Measurements from ENCODE around the gene PRDM16. TPM values are rescaled to one million over a fixed set of nuclear protein-coding genes. Genes with fewer than 3 reads are reported as not detected.

Gene PRDM16
- total RNA-seq, 1 donor from 2014 or later, result 21.4 TPM

- no peak overlapping the region for H3K4me3 Mint-ChIP-seq (ENCODE audit: unreplicated experiment)
- no peak for DNase-seq (ENCODE audit: low spot score)
- H3K4me1 Mint-ChIP-seq (ENCODE audit: unreplicated experiment), result peaks cover 5% of the 10 kb centered on the region
- no peaks in the 10 kb centered on the region for H3K9me3 Mint-ChIP-seq (ENCODE audit: unreplicated experiment)
- no peak overlapping the region for H3K27ac Mint-ChIP-seq (ENCODE audit: unreplicated experiment)
- no peak for TF ChIP-seq CTCF (IDR thresholded peaks at IDR 0.05; ENCODE audit: unreplicated experiment)
- no peaks in the 10 kb centered on the region for H3K36me3 Mint-ChIP-seq (ENCODE audit: low read depth, unreplicated experiment)
- peaks cover 11% of the 10 kb centered on the region for H3K27me3 Mint-ChIP-seq (ENCODE audit: unreplicated experiment)
Observed at GRCh38 chr1:3184666-3185065, 115.7 kb downstream of the PRDM16 start.

DNA sequence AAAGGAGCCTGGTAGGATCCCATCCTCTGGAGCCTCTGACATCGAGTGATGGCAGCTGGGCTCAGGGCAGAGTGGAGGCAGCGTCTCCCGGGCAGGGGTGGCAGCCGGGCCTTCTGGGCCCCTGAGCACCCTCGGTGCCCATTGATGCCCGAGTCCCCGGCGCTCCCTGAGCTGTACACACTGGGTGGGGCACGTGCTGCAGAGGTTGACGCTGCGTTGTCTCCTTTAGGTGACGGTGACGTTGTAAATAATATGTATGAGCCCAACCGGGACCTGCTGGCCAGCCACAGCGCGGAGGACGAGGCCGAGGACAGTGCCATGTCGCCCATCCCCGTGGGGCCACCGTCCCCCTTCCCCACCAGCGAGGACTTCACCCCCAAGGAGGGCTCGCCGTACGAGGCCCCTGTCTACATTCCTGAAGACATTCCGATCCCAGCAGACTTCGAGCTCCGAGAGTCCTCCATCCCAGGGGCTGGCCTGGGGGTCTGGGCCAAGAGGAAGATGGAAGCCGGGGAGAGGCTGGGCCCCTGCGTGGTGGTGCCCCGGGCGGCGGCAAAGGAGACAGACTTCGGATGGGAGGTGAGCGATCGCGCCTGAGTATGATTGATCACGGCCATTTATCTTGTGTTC lies 117.0 kb downstream of the PRDM16 start:
- Mint-ChIP-seq H3K9me3 (ENCODE audit: unreplicated experiment) (no peaks in the 10 kb centered on the region), H3K4me1 (ENCODE audit: unreplicated experiment) (peaks cover 6% of the 10 kb centered on the region), H3K27me3 (ENCODE audit: unreplicated experiment) (peaks cover 10% of the 10 kb centered on the region), H3K27ac (ENCODE audit: unreplicated experiment) (no peak overlapping the region), H3K36me3 (ENCODE audit: low read depth, unreplicated experiment) (no peaks in the 10 kb centered on the region), H3K4me3 (ENCODE audit: unreplicated experiment) (no peak overlapping the region)
- no peak for DNase-seq (ENCODE audit: low spot score)
- no peak for TF ChIP-seq CTCF (IDR thresholded peaks at IDR 0.05; ENCODE audit: unreplicated experiment)

- TF ChIP-seq CTCF (IDR thresholded peaks at IDR 0.05; ENCODE audit: unreplicated experiment), result no peak
- no peak overlapping the region for H3K27ac Mint-ChIP-seq (ENCODE audit: unreplicated experiment)
- no peak for DNase-seq (ENCODE audit: low spot score)
- peaks cover 6% of the 10 kb centered on the region for H3K4me1 Mint-ChIP-seq (ENCODE audit: unreplicated experiment)
- no peaks in the 10 kb centered on the region for H3K36me3 Mint-ChIP-seq (ENCODE audit: low read depth, unreplicated experiment)
- no peaks in the 10 kb centered on the region for H3K9me3 Mint-ChIP-seq (ENCODE audit: unreplicated experiment)
- peaks cover 10% of the 10 kb centered on the region for H3K27me3 Mint-ChIP-seq (ENCODE audit: unreplicated experiment)
- H3K4me3 Mint-ChIP-seq (ENCODE audit: unreplicated experiment), result no peak overlapping the region
Observed at GRCh38 chr1:3186526-3186921, 117.5 kb downstream of the PRDM16 start.

DNA sequence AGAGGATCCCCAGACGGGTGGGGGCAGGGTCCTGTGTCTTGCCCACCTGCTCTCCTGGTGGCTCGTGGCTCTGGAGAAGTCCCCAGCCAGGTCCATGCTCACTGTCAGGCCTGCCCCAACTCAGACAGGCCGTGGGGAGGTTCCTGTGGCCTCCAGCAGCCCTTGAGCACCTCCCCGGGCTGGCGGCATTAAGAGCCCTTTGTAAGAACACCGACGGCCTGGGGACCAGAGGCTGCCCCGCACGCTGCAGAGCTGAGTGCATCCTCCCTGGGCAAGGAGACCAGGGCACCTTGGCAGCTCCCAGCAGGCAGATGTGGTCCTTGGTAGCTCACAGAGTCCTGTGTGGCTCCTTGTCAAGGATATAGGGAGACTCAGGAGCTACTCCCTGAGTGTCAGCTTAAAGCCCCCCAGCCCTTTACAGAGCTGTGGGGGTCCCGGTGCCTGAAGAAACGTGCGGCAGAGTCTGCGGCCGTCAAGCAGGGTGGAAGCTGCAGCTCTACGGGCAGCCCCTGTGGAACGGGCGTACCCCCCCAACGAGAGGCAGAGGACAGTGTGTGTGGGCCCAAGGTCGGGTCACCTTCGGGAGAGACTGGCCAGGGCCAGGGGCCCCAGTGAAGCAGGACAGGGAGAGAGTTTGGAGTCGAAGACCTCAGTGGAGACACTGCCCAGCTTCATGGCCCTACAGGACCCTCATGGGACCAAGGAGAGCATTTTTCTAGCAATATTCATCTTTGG lies 118.6 kb downstream of the PRDM16 start:
- Mint-ChIP-seq H3K36me3 (ENCODE audit: low read depth, unreplicated experiment) (peaks cover 3% of the 10 kb centered on the region), H3K9me3 (ENCODE audit: unreplicated experiment) (no peaks in the 10 kb centered on the region), H3K27me3 (ENCODE audit: unreplicated experiment) (peaks cover 10% of the 10 kb centered on the region), H3K27ac (ENCODE audit: unreplicated experiment) (no peak overlapping the region), H3K4me1 (ENCODE audit: unreplicated experiment) (peaks cover 6% of the 10 kb centered on the region), H3K4me3 (ENCODE audit: unreplicated experiment) (no peak overlapping the region)
- no peak for TF ChIP-seq CTCF (IDR thresholded peaks at IDR 0.05; ENCODE audit: unreplicated experiment)
- DNase-seq (ENCODE audit: low spot score), result no peak
